ENCODE results near the gene TMEM87A.

DNA sequence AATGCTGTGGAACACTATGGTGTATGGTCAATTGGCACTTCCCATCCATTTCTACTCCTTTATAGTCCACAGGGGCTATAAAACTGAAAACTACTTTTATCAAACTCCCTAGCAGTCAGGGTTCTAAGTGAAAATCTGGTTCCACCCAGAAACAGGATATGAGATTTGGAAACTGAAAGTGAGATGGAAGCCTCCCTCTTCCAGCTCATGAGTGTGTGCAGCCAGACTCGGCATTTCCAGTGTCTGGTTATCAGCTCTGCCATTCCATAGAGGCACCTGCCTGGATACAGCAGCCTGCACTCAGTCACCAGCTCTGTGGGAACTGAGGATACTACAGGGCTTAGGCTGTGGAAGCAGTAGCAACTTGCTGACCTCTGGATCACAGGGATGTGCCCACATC lies 102.1 kb downstream of the TMEM87A start:
- TF ChIP-seq, protein P1, sequence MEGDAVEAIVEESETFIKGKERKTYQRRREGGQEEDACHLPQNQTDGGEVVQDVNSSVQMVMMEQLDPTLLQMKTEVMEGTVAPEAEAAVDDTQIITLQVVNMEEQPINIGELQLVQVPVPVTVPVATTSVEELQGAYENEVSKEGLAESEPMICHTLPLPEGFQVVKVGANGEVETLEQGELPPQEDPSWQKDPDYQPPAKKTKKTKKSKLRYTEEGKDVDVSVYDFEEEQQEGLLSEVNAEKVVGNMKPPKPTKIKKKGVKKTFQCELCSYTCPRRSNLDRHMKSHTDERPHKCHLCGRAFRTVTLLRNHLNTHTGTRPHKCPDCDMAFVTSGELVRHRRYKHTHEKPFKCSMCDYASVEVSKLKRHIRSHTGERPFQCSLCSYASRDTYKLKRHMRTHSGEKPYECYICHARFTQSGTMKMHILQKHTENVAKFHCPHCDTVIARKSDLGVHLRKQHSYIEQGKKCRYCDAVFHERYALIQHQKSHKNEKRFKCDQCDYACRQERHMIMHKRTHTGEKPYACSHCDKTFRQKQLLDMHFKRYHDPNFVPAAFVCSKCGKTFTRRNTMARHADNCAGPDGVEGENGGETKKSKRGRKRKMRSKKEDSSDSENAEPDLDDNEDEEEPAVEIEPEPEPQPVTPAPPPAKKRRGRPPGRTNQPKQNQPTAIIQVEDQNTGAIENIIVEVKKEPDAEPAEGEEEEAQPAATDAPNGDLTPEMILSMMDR (IDR thresholded peaks at IDR 0.05), result no peak
- TF ChIP-seq POLR2A (IDR thresholded peaks at IDR 0.05), result no peak

Measured in body of pancreas (tissue), 4 donors.